ENCODE measurements around the gene GJD4.

- TF ChIP-seq EZH2 (IDR thresholded peaks at IDR 0.05; ENCODE audit: low read length, unreplicated experiment) (no peak), CTCF (conservative IDR thresholded peaks at IDR 0.05; ENCODE audit: low read depth, low read length) (peak; percentile 49)
These were observed 6.6 kb downstream of the GJD4 start for GRCh38 chr10:35611750-35612149.
